Kidney capillary endothelial cell (primary cell): ENCODE results near the gene MYRFL.
A peak's percentile ranks its signal among the peaks of the same experiment; 100 is the strongest.
"Not testable (repeated sequence)": the region's sequence is repeated elsewhere in the genome, so short reads cannot be mapped to it uniquely, and the experiment has no call there.

Source experiments
- DNase-seq: peaks from one replicate; pipeline ENCODE4 v3.0.0-alpha.2; 2018; ENCODE audit warnings: low spot score

The MYRFL gene

DNA sequence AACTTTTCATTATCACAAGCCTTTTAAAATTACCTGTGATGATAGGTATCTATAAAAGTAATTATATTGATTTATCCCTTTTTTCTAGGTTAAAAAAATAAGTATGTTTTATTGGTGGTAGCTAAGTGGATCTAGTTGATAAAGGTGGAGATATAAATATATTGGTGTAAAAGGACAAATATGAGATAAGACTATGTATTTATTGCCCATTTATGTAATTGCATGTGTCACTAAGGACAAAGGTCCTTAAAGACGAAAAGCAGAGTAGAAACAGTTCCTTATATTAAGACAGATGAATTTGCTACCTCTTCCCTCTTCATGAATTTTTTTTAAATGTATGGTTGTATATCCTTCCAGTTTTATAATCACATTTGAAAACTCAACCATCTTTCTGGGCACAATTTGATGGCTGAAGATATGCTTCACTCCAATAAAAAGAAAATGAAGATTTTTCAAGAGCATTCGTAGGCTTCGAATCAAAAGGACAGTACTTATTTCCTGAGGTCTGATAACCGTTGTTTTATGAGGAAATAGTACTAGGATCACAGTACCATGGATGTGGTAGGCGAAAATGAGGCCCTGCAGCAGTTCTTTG is at the start of gene MYRFL:
MYRFL (plus strand) TSS at position 262 of the 595 bp plus-strand sequence; CDS start at position 553, 291 bp downstream.
- DNase-seq, result no peak

DNA sequence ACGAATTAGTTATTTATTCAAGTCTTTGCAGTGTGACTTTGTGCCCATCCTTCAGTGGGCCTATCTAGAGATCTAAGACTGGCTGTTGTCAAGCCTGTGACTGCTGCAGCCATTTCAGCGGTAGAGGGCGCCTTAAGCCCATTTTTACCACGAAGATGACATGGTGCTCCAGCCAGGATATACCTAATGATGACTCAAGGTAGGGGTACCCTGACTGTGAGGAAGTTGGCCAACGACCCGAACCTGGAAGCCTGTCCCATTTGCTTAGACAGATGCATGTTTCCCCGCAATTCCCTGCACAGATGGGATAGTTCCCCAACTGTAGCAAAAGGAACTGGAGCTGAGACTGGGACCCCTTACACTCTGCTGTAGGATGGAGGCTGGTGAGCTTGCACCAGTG is 45.1 kb upstream of the MYRFL start:
- DNase-seq, result peak; percentile 47

DNA sequence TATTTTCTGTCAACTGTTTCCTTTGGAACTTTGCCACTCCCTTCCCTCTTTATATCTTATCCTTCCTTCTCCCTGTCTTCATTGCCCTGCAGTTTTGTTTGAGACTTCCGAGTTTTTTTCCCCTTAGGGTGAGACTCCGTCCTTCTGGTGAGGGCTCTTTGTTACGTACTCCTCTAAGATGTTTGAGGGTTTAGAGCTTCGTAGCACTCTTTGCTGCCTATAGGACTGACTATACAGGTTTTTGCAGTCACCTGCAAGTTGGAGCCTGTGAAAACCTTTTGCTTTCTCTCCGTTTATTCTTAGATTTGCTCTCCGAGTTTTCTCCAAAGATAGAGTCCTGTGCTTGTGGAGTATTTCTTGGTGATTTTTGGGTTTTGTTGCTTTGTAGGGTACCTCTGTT is 41.7 kb upstream of the MYRFL start:
- DNase-seq, result no peak

DNA sequence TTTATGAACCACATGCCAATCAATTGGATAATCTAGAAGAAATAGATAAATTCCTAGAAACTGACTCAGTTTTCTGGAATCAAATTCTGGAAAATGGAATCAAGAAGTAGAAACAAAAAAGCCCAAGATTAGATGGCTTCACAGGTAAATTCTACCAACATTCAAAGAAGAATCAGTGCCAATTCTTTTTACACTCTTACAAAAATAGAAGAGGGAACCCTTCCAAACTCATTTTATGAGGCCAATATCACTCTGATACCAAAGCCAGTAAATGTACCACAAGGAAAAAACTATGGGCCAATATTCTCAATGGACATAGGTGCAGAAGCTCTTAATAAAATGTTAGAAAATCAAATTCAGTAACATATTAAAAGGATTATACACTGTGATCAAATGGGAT is 35.7 kb upstream of the MYRFL start:
- no peak for DNase-seq

DNA sequence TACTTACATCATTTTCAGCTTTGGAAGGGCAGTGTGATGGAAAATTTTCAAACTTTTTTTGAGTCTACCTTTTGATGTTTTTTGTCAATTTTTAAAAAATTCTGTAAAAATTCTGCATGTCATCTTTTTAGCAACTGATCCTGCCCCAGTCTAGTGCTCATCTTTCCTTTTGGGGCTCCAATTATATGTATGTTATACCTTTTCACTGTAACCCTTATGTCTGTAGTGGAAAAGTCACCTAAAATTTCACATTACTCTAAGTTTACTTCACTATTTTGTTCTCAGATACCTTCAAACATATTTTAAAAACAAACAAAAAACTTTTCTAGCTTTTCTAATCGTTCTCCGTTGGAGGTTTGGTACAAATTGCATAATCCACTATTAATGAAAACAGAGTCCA is 32.5 kb upstream of the MYRFL start:
- no peak for DNase-seq

DNA sequence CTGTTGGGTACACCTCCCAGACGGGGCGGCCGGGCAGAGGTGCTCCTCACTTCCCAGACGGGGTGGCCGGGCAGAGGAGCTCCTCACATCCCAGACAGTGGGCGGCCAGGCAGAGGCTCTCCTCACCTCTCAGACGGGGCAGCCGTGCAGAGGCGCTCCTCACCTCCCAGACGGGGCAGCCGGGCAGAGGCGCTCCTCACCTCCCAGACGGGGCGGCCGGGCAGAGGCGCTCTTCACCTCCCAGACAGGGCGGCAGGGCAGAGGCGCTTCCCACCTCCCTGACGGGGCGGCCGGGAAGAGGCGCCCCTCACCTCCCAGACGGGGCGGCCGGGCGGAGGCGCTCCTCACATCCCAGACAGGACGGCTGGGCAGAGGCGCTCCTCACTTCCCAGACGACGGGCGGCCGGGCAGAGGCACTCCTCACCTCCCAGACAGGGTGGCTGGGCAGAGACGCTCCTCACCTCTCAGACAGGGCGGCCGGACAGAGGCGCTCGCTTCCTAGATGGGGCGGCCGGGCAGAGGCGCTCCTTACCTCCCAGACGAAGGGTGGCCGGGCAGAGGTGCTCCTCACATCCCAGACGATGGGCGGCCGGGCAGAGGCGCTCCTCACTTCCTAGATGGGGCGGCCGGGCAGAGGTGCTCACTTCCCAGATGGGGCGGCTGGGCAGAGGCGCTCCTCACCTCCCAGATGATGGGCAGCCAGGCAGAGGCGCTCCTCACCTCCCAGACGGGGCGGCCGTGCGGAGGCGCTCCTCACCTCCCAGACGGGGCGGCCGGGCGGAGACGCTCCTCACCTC is 17.7 kb upstream of the MYRFL start:
- not testable (repeated sequence) for DNase-seq

DNA sequence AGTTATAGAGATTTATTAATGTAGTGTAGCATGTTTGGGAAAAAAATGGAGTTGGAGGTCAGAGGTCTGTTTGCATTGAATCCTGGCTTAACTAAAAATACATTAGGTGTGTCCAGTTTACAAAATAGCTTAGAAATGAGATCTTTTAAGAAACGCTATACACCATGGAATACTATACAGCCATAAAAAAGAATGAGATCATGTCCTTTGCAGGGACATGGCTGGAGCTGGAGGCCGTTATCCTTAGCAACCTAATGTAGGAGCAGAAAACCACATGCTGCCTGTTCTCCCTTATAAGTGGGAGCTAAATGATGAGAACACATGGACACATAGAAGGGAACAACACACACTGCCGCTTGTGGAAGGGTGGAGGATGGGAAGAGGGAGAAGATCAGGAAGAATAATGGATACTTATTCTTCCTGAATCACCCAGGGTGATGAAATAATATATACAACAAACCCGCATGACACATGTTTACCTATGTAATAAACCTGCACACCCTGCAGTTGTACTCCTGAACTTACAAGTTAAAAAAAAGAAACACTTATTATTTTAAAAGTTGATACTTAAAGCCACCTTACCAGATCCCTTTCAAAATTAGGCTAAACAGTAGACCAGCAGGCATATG is 14.0 kb upstream of the MYRFL start:
- no peak for DNase-seq

DNA sequence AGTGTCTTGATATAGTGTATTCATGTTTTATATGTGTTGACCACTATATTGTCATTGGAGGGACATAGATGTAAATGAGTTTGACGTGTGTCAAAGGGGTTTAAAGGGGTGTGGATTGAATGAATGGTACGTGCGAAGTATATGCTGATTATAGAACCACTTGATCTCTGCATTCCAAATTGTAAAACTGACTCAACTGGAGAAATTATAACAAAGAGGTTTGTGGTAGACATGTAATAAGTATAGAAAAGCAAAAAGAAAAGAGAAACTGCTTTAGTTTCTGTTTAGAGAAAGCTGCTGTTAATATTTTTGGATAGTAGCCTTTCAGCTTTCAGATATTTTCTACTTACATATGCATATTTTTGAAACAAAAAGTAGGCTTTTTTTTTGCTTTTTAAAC is 8.9 kb upstream of the MYRFL start:
- no peak for DNase-seq

DNA sequence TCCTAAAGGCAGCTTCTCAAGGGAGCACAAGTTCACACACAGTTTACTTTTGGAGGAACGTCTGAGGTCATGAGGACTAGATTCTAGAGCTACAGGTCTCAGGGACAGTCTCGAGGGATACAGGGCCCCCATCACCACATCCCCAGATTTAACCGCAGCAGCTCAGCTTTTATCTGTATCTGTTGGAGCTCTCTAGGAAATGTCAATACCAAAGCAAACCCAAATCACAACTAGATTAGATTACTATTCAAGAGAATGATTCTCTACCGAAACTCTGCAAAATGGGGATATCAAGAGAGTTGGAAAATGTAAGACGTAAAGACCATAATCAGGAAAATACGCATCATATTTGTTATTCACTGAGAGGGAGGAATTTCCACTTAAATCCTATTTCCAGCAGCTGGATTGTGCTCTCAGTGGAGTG is 4.0 kb upstream of the MYRFL start:
- no peak for DNase-seq

DNA sequence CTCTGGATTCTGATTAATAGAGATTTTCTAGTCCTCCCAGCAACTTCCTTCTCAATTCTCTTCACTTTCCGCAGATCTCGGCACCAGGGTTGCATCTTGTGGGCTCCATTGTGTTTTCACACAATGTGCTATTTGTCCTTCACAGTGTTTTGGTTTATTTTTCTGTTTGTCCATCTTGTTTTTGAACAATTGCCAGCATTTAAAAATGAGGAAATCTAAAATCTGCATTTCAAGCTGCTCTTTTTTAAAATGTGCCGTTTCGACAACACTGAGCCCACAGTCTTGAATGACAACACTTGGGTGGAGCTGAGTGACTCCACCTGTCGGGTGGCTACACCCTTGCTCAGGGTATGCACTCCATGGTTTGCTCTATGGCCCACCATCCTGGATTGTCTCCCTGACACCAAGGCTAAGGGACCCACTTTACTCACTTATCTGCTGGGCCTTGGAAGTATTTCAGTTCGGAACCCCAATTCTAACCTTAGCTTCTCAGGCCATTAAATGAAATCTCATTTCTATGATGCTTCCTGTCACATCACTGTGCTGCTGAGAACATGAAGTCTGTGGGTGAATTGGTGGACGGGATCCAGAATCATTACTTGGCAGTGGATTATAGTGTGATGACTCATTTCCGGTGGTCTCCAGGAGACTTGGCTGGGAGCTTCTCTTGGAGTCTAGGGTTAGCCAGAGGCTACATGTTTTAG is 3.4 kb upstream of the MYRFL start:
- DNase-seq, result peak; percentile 52

DNA sequence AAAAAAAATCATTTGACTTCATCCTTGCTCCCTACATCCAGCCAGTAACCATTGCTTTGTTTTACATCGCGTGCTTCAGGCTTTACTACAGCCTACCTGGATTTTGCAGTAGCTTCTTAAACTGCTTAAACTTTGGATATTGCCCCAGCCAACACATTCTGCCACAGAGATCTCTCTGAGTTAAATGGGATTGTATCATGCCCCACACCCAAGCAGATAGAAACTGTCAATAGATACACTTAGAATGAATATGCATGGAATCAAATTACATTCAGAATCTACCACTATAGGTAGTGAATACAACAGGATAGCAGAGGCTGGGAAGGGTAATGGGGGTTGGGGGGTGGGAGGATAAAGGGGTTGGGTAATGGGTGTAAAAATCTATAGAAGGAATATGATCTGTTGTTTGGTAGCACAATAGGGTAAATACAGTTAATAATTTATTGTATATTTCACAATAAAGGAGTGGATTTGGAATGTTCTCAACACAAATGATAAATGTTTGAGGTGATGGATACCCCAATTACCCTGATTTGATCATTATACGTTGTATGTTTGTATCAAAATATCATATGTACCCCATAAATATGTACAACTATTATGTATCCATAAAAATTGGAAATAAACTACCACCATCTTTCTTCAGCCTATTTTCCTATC is 2.7 kb upstream of the MYRFL start:
- DNase-seq, result no peak

DNA sequence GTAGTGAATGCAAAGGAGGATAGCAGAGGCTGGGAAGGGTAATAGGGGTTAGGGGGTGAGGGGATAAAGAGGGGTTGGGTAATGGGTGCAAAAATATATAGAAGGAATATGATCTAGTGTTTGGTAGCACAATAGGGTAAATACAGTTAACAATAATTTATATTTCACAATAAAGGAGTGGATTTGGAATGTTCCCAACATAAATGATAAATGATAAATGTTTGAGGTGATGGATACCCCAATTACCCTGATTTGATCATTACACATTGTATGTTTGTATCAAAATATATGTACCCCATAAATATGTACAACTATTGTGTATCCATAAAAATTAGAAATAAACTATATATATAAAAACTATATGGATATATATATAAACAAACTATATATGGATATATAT is 999 bp upstream of the MYRFL start:
- no peak for DNase-seq

DNA sequence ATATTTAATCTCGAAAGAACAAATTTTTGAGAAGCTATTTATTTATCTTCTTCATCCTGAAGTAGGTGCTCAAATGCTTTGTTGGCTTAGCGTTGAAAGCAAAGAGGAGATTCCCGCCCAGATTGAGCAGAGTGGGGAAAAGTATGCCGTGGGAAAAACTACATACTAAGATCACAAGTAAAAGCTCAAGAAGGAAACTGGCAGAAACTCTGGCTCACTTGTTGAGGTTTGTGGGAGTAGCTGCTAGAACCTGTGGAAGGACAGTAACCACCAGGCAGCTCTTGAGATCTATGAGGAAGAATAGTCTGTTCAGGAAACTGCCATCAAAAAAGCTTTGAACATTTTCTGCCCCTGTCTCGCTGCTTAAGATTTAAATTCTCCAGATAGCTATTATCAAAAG is 3.9 kb downstream of the MYRFL start:
- no peak for DNase-seq

DNA sequence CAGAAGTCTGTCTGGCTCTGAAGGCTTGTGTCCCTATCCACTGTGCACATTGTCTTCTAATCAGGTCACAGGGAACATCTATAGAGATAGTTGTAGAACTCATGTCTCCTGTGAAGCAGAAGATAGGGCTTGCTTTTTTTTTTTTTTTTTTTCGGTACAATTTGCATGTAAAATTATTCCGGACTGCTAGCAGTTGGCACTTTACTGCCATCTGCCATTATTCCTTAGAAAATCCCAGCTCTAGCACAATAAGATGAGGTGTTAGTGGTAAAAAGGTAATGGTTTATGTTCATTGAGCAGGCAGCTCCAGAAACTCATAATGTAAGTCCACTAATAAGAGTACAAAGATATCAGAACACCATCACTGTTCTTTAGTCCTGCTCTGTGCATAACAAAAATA is 8.7 kb downstream of the MYRFL start:
- no peak for DNase-seq

DNA sequence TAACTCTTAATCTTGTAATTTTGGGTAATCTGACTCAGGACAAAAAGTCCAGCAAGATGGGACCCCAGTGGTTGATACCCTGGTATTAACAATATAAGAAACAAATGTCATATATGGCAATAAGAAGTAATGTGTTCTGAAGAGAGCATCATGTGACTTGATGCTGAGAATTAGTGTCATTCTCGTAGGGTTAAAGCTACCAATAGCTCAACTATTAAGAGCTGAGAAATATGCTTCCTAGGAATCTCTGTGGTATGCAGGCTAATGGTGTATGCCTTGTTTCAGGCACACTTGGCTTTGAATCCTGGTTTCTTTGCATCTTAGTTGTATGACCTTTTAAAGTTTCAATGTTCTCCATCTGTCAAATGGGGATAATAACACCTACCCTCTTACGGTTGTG is 9.1 kb downstream of the MYRFL start:
- DNase-seq, result no peak

DNA sequence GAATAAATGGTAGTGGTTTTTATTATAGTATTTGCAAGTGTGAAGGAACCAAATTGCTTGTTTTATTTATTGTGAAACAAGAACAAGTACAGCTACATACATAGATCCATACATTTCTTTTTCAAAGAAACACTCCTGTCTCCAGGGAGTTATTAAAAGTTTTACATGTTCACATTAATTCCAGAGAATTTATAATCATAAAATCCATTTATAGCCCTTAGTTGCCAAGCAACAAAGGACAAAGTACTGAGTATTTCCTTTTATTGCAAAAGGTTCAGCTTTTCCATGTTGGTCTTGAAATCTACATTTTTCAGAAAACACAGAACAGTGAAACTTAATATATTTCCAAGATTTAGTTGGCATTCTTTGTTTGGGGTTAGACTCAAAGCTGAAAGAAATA is 9.5 kb downstream of the MYRFL start:
- DNase-seq, result no peak

DNA sequence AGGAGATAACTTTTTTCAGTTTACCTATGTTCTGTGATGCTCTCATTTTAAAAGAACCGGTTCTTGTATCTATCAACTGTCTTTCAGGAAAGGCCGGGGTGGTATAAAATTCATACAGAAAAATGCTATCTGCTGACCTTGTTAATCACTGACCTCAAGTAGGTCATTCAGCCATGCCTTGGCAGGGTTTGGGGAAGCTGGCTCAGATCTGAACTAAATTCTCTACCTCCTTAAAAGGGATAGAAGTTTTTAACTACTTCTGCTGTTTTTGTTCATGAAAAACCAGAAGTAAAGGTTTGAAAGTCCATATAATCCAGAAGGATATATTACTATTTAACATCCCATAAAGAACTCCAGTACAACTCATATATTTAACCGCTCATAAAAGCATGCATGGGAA is 10.1 kb downstream of the MYRFL start:
- DNase-seq, result no peak

DNA sequence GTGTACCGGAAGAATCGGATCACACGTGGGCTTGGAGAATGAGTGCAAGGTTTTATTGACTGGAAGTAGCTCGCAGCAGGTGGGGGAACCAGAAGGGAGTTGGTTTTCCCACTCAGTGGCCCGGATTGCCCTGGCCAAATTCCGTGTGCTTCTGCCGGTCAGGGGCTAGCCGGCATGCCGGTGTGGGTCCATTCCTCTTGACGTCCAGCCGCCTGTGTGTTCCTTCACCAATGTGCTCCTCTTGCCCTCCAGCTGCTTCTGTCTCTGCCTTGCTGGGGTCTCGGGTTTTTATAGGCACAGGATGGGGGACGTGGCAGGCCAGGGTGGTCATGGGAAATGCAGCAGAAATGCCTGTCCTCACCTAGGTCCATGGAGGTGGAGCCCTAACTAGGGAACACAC is 11.0 kb downstream of the MYRFL start:
- DNase-seq, result no peak

DNA sequence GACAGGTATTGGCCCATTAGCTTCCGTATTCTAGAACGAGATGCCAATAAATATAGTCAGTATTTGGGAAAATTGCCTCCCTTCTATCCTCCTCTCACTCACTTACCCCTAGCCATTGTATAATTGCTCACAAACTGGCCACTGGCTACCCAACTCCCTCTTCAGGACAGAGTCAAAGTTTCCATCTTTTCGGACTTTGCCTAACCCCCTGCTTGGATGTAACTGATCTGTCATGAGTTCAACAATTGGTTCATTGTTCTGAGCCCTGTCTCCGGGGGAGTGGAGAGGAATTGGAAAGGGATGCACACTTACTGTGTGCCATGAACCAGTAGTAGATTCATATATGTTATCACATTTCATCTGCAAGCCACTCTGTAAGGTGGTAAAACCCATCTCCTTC is 12.2 kb downstream of the MYRFL start:
- no peak for DNase-seq

DNA sequence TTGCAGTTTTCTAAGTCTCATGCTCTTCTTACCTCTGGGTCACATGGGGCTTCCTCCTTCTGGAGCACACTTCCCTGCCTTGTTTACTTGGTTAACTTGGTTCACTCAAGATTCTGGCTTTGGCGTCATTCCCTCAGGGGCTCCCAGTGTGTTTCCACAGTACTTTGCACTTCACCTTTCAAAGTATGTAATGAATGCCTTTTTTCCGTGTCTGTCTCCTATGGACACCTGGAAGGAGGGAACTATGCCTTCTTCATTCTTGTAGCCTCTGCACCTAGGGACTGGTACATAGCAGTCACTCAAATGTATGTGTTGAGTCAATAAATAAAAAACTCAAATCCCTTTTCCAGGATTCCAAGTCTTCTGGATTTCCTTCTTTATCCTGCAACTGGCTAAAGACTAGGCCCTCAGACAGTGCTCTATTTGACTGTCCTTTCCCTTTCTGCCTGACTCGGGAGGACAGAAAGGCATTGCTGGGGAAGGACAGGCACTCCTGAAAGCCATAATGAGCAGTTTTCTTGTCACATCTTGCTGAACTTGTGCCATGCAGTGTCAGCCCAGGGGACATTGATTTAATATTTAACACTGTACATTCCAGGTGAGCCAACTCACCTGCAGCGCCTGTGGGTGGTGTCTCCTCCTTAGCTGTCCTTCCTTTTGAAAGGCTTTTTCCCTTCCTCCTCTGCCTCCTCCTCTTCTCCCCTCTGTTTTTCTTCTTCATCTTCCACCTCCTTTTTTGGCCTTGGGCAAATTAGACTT is 12.8 kb downstream of the MYRFL start:
- no peak for DNase-seq

DNA sequence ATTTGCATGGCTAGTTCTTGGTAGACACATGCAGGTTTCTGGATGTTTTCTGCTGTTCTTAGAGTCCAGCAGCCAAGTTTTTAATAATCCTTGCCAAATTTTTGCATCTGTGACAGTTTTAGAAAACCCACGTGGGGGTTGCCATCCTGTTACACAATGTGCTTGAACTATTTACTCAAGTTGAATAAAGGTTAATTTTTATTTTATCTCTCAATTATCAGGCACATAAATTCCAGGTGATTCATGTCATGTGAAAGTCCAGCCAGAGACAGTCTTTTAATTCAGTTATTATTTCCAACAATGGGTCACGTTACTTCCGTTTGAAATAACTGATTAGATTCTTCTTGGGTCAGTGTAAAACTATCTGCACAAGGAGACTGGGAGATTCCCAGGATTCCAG is 15.7 kb downstream of the MYRFL start:
- DNase-seq, result no peak

DNA sequence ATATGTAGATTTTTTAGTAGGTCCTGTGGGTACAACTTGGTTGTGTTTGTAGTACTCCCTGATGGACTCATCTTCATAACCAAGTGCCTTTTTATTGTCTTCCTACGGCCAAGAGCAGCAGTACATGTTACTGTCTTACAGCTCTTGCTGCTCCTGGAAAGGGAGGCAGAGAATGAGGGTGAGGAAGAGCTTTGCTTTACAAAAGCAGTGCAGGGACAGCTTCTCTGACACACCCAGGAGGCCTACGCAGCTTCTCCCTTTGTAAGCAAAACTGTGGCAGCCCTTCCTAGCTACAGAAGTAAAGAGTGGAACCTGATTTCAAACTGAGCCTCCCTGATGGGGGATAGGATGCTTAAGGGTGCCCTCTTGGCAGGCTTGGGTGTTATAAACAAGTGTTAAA is 18.6 kb downstream of the MYRFL start:
- no peak for DNase-seq
